PC-9 (cell line): Measurements from ENCODE around the gene FALEC. TPM values are rescaled to one million over a fixed set of nuclear protein-coding genes. Genes with fewer than 3 reads are reported as not detected.

Source experiments
- BruUV-seq: library from RNA; stranded (reverse); fragments of 400-500 nt; replicated peaks from 2 replicates; lab custom pipeline; 2021; lab: Mats Ljungman, UMichigan
- CTCF ChIA-PET: fragments of 300-600 bp; sonication (Branson Sonifier 250); formaldehyde crosslinking; loops from one replicate; lab custom pipeline; 2022; ENCODE audit warnings: antibody characterized with exemption; lab: Charles Lee
- POLR2A ChIA-PET: fragments of 300-600 bp; sonication (Branson Sonifier 250); formaldehyde crosslinking; loops from one replicate; lab custom pipeline; 2022; ENCODE audit warnings: antibody characterized with exemption; ENCODE audit not compliant: unreplicated experiment; lab: Charles Lee
- DNase-seq, 2 experiments: peaks; one replicate each; pipeline versions ENCODE4 v3.0.0 to v3.0.0-alpha.2; 2015 to 2022; ENCODE audit warnings: mixed read lengths in 1 of 2
- H2AFZ ChIP-seq: fragments of 200-600 bp; sonication (generic); 2 replicates; pipeline ENCODE4 v1.8.1; 2017; ENCODE audit warnings: antibody characterized with exemption
- H3F3A ChIP-seq: fragments of 200-600 bp; sonication (generic); 2 replicates; pipeline ENCODE4 v1.8.1; 2017; ENCODE audit warnings: antibody characterized with exemption, mild to moderate bottlenecking, low read depth; ENCODE audit not compliant: insufficient read depth
- H3K27ac ChIP-seq: fragments of 200-600 bp; sonication (generic); 2 replicates; pipeline ENCODE4 v1.6.1; 2016; ENCODE audit warnings: mixed run types
- H3K27me3 ChIP-seq: fragments of 200-600 bp; sonication (generic); 2 replicates; pipeline ENCODE4 v1.6.1; 2016; ENCODE audit warnings: low read depth, mixed run types; ENCODE audit not compliant: insufficient read depth
- H3K36me3 ChIP-seq: fragments of 200-600 bp; sonication (generic); 2 replicates; pipeline ENCODE4 v1.6.1; 2016; ENCODE audit warnings: low read depth, mixed run types
- H3K4me1 ChIP-seq: fragments of 200-600 bp; sonication (generic); replicated peaks from 2 replicates; pipeline ENCODE4 v1.6.1; 2016; ENCODE audit warnings: mixed run types; ENCODE audit not compliant: insufficient read depth
- H3K4me2 ChIP-seq: fragments of 200-600 bp; sonication (generic); 2 replicates; pipeline ENCODE4 v1.6.1; 2017; ENCODE audit warnings: mixed run types
- H3K4me3 ChIP-seq: fragments of 200-600 bp; sonication (generic); 2 replicates; pipeline ENCODE4 v1.6.1; 2016; ENCODE audit warnings: mixed run types
- H3K79me2 ChIP-seq: fragments of 200-600 bp; sonication (generic); 2 replicates; pipeline ENCODE4 v1.6.1; 2017; ENCODE audit warnings: low read depth, mixed run types
- H3K9me2 ChIP-seq: fragments of 200-600 bp; sonication (generic); 2 replicates; pipeline ENCODE4 v1.8.1; 2017; ENCODE audit warnings: mild to moderate bottlenecking; ENCODE audit not compliant: insufficient read depth
- H3K9me3 ChIP-seq: fragments of 200-600 bp; sonication (generic); 2 replicates; pipeline ENCODE4 v1.8.1; 2016; ENCODE audit warnings: low read depth; ENCODE audit not compliant: insufficient read depth
- H4K20me1 ChIP-seq: fragments of 200-600 bp; sonication (generic); 2 replicates; pipeline ENCODE4 v1.8.1; 2017; ENCODE audit not compliant: insufficient read depth
- EZH2 ChIP-seq: fragments of 200-600 bp; sonication (generic); IDR thresholded peaks from 2 replicates; pipeline ENCODE4 v1.8.0; 2017; ENCODE audit warnings: antibody characterized with exemption, low read depth
- intact Hi-C: fragments of 100-400 bp; cut with micrococcal nuclease; formaldehyde crosslinking; loops from one replicate; pipeline ENCODE4 v1.10.0; 2022; ENCODE audit not compliant: unreplicated experiment
- total RNA-seq: library from RNA; stranded (reverse); gene quantifications from 2 replicates; pipeline ENCODE4 v1.2.3, GENCODE V29; 2021
- TF ChIP-seq, protein P1 (sequence below): fragments of 200-600 bp; sonication (generic); conservative IDR thresholded peaks from 2 replicates; pipeline ENCODE4 v1.6.1; 2017; ENCODE audit warnings: mixed run types, antibody characterized with exemption, mild to moderate bottlenecking, moderate library complexity

Gene FALEC
- total RNA-seq, 1 experiment from 2014 or later: 0.94 TPM

- H3K79me2 ChIP-seq: no peaks in the 10 kb centered on the region
- H3F3A ChIP-seq: peaks cover 46% of the 10 kb centered on the region
- no peaks in the 10 kb centered on the region for H3K36me3 ChIP-seq
- intact Hi-C loops: loop anchor here (5.0 kb wide), 1 partner anchor 62 kb away; the partner anchor contains the start of gene TARS2
- no peaks in the 10 kb centered on the region for H3K9me2 ChIP-seq
- H3K27ac ChIP-seq: peak overlapping the region; percentile 65
- H4K20me1 ChIP-seq: no peaks in the 10 kb centered on the region
- H3K9me3 ChIP-seq: no peaks in the 10 kb centered on the region
- TF ChIP-seq, protein P1, sequence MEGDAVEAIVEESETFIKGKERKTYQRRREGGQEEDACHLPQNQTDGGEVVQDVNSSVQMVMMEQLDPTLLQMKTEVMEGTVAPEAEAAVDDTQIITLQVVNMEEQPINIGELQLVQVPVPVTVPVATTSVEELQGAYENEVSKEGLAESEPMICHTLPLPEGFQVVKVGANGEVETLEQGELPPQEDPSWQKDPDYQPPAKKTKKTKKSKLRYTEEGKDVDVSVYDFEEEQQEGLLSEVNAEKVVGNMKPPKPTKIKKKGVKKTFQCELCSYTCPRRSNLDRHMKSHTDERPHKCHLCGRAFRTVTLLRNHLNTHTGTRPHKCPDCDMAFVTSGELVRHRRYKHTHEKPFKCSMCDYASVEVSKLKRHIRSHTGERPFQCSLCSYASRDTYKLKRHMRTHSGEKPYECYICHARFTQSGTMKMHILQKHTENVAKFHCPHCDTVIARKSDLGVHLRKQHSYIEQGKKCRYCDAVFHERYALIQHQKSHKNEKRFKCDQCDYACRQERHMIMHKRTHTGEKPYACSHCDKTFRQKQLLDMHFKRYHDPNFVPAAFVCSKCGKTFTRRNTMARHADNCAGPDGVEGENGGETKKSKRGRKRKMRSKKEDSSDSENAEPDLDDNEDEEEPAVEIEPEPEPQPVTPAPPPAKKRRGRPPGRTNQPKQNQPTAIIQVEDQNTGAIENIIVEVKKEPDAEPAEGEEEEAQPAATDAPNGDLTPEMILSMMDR: no peak
- no peak for TF ChIP-seq EZH2
- peak overlapping the region; percentile 54; the same call in 1 of the 2 replicates for H3K4me3 ChIP-seq
- H3K4me2 ChIP-seq: peak overlapping the region; percentile 78
- POLR2A ChIA-PET: interaction anchor here (0.6 to 0.7 kb wide), 2 partner anchors 10 to 80 kb away, joined by 4 read pairs; partner anchors contain the start of gene ENSA
- BruUV-seq: no TSS peak
- DNase-seq: no peak
- CTCF ChIA-PET: interaction anchor here (0.6 to 0.7 kb wide), 2 partner anchors 279 to 510 kb away, joined by 3 to 4 read pairs; partner anchors contain the start of gene CDC42SE1
- H3K27me3 ChIP-seq: no peaks in the 10 kb centered on the region
- no peak overlapping the region for H2AFZ ChIP-seq
- peaks cover 46% of the 10 kb centered on the region for H3K4me1 ChIP-seq
Observed at GRCh38 chr1:150549496-150550221, 34.1 kb downstream of the FALEC start.

GRCh38 chr1:150550222-150551050 lies 34.9 kb downstream of the FALEC start:
- H3F3A ChIP-seq: peaks cover 49% of the 10 kb centered on the region
- peaks cover 46% of the 10 kb centered on the region for H3K4me1 ChIP-seq
- no peaks in the 10 kb centered on the region for H3K27me3 ChIP-seq
- no peaks in the 10 kb centered on the region for H4K20me1 ChIP-seq
- no peaks in the 10 kb centered on the region for H3K36me3 ChIP-seq
- DNase-seq: peak; percentile 71 to 85
- H3K4me2 ChIP-seq: peak overlapping the region; percentile 78
- no peak overlapping the region for H2AFZ ChIP-seq
- peak overlapping the region; percentile 65 for H3K27ac ChIP-seq
- POLR2A ChIA-PET: interaction anchor here (0.6 to 1.0 kb wide), 3 partner anchors 11 to 29 kb away, joined by 3 to 15 read pairs (median 4); partner anchors contain the start of gene MCL1
- BruUV-seq: TSS peak; percentile 30
- no peaks in the 10 kb centered on the region for H3K9me2 ChIP-seq
- CTCF ChIA-PET: interaction anchor here (0.5 to 1.6 kb wide), 5 partner anchors 11 to 280 kb away, joined by 3 to 11 read pairs (median 4); no protein-coding TSS in a partner anchor
- TF ChIP-seq EZH2: no peak
- TF ChIP-seq, protein P1: no peak
- no peaks in the 10 kb centered on the region for H3K79me2 ChIP-seq
- peak overlapping the region; percentile 54; the same call in 1 of the 2 replicates for H3K4me3 ChIP-seq
- intact Hi-C loops: loop anchor here (5.0 kb wide), 1 partner anchor 63 kb away; the partner anchor contains the start of gene TARS2
- H3K9me3 ChIP-seq: no peaks in the 10 kb centered on the region
